Astrocyte of the spinal cord (primary cell): ENCODE data around the gene APOL2.
A peak's percentile ranks its signal among the peaks of the same experiment; 100 is the strongest.

Source experiments
- DNase-seq: peaks from one replicate; pipeline ENCODE4 v3.0.0; 2011; ENCODE audit warnings: low read depth, low spot score
- H3K4me3 ChIP-seq: 2 replicates; pipeline ENCODE4 v1.5.1; 2011; ENCODE audit warnings: low read depth, mild to moderate bottlenecking, low read length, moderate library complexity
- in situ Hi-C: cut with HindIII; loops from 2 replicates; pipeline ENCODE4 v1.10.0; 2017; ENCODE audit warnings: low sequenced_read_pairs
- TF ChIP-seq, protein P1 (sequence below): IDR thresholded peaks from 2 replicates; pipeline ENCODE4 v1.5.1; 2012; ENCODE audit warnings: low read depth, mild to moderate bottlenecking, low read length, inconsistent platforms

Gene APOL2

DNA sequence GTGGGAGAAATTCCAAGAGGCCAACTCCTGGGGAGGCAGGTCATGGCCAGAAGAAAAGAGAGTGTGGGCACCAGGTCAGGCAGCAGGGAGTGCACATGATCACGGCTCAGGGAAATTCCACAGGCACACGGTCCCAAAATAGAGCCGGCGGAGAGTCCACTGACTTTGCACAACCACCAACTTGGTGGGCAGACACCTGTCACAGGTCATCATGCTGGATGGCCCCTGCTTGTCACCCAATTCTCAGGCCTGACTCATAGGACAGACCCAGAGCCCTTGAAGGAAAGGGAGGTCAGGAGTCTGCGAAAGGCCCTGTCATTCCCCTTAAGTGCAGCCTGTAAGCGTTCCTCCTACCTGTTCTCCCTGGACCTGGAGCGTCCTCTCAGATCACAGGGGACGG lies 15.8 kb downstream of the APOL2 start:
- in situ Hi-C loops, result no loop called here
- H3K4me3 ChIP-seq, result no peak overlapping the region
- TF ChIP-seq, protein P1, sequence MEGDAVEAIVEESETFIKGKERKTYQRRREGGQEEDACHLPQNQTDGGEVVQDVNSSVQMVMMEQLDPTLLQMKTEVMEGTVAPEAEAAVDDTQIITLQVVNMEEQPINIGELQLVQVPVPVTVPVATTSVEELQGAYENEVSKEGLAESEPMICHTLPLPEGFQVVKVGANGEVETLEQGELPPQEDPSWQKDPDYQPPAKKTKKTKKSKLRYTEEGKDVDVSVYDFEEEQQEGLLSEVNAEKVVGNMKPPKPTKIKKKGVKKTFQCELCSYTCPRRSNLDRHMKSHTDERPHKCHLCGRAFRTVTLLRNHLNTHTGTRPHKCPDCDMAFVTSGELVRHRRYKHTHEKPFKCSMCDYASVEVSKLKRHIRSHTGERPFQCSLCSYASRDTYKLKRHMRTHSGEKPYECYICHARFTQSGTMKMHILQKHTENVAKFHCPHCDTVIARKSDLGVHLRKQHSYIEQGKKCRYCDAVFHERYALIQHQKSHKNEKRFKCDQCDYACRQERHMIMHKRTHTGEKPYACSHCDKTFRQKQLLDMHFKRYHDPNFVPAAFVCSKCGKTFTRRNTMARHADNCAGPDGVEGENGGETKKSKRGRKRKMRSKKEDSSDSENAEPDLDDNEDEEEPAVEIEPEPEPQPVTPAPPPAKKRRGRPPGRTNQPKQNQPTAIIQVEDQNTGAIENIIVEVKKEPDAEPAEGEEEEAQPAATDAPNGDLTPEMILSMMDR, result no peak
- no peak for DNase-seq

- DNase-seq, result no peak
- in situ Hi-C loops, result no loop called here
- no peak overlapping the region for H3K4me3 ChIP-seq
- TF ChIP-seq, protein P1, result no peak
These were observed 16.4 kb downstream of the APOL2 start for GRCh38 chr22:36222887-36223450.

DNA sequence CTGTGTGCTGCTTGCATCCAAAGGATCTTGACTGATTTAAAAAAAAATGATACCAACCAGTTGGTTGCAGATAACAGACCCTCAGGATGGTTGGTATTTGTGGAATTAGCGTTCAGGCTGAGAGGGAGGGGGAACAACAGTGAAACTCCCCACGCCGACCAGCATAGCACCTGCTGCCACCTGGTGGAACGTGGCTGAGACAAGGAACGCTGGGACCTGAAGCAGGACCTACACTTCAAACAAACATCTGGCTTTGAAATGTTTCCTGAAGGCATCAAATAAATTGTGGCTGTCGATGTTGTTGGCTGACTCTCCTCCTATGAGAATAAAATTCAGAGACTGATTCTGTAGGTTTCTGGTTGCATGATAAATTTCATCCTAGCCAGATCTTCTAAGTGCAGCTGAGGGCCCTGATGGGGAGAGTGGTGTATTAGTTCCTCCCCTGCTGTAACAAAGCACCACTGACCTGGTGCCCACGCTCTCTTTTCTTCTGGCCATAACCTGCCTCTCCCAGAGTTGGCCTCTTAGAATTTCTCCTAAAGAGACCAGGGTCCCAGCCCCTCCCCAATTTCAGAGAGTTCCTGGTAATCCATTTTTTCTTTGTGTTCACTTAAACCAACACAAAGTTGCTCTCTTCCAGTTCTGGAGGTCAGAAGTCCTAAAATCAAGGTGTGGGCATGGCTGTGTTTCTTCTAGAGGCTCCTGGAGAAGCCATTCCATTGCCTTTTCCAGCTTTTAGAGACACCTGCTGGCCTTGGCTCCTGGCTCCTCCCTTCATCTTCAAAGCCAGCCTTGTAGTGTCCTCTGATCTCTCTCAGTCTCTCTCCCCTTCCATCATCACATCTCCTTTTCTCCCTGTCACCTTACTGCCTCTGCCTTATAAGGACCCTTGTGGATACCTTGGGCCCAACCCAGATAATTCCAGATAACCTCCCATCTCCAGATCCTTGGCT lies 17.3 kb downstream of the APOL2 start:
- peak; percentile 33 for DNase-seq
- peak overlapping the region; percentile 1 for H3K4me3 ChIP-seq
- in situ Hi-C loops, result no loop called here
- TF ChIP-seq, protein P1, result peak; percentile 84

DNA sequence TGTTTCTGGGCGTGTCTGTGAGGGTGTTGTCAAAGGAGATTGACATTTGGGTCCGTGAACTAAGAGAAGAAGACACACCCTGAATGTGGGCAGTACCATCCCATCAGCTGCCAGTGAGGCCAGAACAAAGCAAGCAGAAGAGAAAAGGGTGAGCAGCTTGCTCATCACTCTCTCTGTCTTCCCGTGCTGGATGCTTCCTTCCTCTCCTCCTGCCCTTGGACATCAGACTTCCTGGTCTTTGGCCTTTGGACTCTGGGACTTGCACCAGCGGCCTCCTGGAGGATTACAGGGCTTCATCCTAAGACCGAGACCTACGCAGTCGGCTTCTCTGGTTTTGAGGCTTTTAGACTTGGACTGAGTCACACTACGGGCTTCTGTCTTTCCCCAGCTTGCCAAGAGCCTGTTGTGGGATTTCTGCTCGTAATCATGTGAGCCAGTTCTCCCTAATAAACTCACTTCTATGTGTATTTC lies 18.8 kb downstream of the APOL2 start:
- no peak overlapping the region for H3K4me3 ChIP-seq
- TF ChIP-seq, protein P1, result no peak
- peak; percentile 43 for DNase-seq
- in situ Hi-C loops, result no loop called here

- in situ Hi-C loops, result no loop called here
- TF ChIP-seq, protein P1, result no peak
- DNase-seq, result no peak
- H3K4me3 ChIP-seq, result no peak overlapping the region
These were observed 20.6 kb downstream of the APOL2 start for GRCh38 chr22:36218648-36219193.

- in situ Hi-C loops, result no loop called here
- TF ChIP-seq, protein P1, result no peak
- no peak for DNase-seq
- no peak overlapping the region for H3K4me3 ChIP-seq
These were observed 23.3 kb downstream of the APOL2 start for GRCh38 chr22:36215981-36216380.
